Left colon (tissue), 2 donors: ENCODE data around the gene ITGAD. TPM values are rescaled to one million over a fixed set of nuclear protein-coding genes. Genes with fewer than 3 reads are reported as not detected.
"Not testable (repeated sequence)": the region's sequence is repeated elsewhere in the genome, so short reads cannot be mapped to it uniquely, and the experiment has no call there.

Experiments used
- ATAC-seq: fragments of 200-7000 bp; cut with Tn5 transposase; one replicate; pipeline ENCODE4 v1.9.1; 2020; ENCODE audit warnings: mild to moderate bottlenecking, moderate library complexity
- DNase-seq, 2 donors: peaks; one replicate each; pipeline ENCODE4 v3.0.0-alpha.2; 2020
- intact Hi-C, 2 donors: fragments of 100-400 bp; cut with DNase I in 1 of 2; cut with micrococcal nuclease in 1 of 2; formaldehyde crosslinking; loops; one replicate each; pipeline versions ENCODE4 v1.11.2 to v1.14.0; 2022; cut with DNase I, micrococcal nuclease
- total RNA-seq, 2 donors: library from RNA; stranded (reverse); fragmentation: NEBNext Ultra II Directional; extraction: Animal tissue kit (Norgen Biotek cat#: 25700); gene quantifications; one replicate each; pipeline ENCODE4 v1.2.1, GENCODE V29; 2021
- donor health status: DM: no; HTN: no; CAD: no.
- donor health status: DM: yes; HTN: yes; CAD: no.

Gene ITGAD
- total RNA-seq, 2 donors from 2014 or later = 0.11 TPM; not detected in 1

DNA sequence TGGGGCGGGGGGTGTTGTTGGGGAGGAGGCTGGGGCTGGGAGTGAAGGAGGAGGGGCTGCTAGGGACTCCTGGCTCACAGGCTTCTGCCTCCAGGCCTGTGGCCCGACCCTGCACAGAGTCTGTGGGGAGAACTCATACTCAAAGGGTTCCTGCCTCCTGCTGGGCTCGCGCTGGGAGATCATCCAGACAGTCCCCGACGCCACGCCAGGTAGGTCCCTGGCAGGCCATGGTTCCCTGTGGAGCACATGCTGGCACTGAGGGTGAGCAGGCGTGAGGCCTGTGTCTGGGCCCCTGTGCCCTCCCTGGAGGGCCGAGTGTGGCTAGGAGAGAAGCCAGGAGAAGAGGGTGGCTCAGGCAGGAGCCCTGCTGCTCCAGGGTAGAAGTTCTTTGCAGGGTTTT is 4.6 kb downstream of the ITGAD start:
- no peak for ATAC-seq
- intact Hi-C loops = no loop called here
- no peak for DNase-seq

DNA sequence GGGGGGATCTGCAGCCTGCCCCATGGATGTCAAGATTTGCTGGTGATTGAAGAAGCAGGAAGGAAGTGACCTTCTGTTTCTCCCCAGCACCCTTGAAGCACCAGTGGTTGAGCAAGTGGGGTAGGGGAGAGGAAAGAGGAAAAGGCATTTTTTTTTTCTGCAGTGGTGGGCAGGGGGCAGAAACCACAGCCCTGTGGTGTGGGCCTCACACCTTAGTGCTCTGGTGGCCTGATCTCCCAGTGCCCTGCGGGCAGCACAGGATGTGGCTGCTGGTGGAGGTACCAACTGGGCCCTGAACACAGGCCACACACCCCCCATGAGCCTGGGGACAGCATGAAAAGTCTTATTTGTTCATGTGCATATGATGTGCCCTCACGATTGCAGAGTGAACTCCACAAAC is 7.1 kb downstream of the ITGAD start:
- no peak for ATAC-seq
- DNase-seq = no peak
- intact Hi-C loops = no loop called here

- intact Hi-C loops = no loop called here
- no peak for DNase-seq
- ATAC-seq = no peak
Measured at GRCh38 chr16:31401436-31401835, 8.3 kb downstream of the ITGAD start.

DNA sequence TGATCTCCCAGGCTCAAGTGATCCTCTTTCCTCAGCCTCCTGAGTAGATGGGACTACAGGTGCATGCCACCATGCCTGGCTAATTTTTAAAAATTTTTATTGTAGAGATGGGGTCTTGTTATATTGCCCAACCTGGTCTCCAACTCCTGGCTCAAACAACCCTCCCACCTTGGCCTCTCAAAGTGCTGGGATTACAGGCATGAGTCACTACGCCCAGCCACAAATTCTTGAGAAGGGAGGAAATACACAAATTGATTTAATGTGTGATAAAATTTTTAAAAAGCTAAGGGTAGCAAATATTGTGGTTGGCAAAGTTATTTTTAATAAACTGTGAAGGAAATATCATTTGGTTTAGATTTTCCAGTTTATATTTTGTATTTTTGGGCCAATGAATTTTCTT is 9.6 kb downstream of the ITGAD start:
- intact Hi-C loops = no loop called here
- ATAC-seq = no peak
- no peak for DNase-seq

GRCh38 chr16:31403590-31404352 is 10.6 kb downstream of the ITGAD start:
- ATAC-seq (no peak), DNase-seq (no peak)
- intact Hi-C loops = no loop called here

- no peak for DNase-seq
- no peak for ATAC-seq
- intact Hi-C loops = no loop called here
Measured at GRCh38 chr16:31404353-31405064, 11.4 kb downstream of the ITGAD start.

DNA sequence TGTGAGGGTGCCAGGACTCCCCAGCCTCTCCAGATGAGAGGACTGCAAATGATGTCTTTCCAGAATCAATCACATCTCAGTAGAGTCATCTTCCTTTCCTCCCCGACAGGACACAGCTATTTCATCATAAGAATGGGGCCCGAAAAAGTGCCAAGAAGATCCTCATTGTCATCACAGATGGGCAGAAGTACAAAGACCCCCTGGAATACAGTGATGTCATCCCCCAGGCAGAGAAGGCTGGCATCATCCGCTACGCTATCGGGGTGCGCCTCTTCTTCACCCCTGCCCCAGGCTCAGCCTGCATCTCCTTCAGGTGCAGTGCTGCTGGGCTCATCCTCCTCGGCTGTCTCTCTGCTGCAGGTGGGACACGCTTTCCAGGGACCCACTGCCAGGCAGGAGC is 14.3 kb downstream of the ITGAD start:
- intact Hi-C loops = no loop called here
- ATAC-seq (no peak), DNase-seq (no peak)

- ATAC-seq (no peak), DNase-seq (no peak)
- intact Hi-C loops = no loop called here
Measured at GRCh38 chr16:31409433-31409832, 16.3 kb downstream of the ITGAD start.

DNA sequence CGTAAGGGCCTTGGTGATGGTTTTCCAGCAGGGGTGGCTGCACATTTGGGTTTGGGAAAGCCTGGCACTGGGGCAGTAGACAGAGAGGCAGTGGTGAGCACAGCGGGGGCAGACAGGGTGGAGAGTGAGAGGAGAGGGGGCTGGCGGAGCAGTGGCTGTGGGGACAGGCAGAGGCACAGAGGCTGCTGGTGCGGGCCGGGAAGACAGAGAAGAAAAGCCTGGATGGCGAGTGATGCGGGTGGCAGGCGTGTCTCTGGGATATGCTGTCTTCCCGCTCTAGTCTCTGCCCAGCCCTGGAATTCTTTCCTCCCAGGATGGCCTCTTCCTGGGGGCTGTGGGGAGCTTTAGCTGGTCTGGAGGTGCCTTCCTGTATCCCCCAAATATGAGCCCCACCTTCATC is 16.9 kb downstream of the ITGAD start:
- DNase-seq (no peak), ATAC-seq (no peak)
- intact Hi-C loops = no loop called here

GRCh38 chr16:31411024-31411844 is 18.1 kb downstream of the ITGAD start:
- intact Hi-C loops = no loop called here
- DNase-seq (no peak), ATAC-seq (no peak)

DNA sequence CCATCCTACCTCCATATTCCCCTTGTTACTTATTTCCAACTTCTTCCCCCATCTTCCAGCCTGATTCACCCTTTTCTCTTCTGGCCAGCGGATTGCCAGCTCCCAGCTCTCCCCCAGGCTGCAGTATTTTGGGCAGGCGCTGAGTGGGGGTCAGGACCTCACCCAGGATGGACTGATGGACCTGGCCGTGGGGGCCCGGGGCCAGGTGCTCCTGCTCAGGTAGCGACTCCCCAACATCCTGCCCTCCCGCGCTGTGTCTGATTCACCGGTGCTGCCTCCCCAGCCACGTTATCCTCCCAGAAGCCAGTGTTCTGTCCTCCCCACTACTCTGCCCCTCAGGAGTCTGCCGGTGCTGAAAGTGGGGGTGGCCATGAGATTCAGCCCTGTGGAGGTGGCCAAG is 19.6 kb downstream of the ITGAD start:
- ATAC-seq (no peak), DNase-seq (no peak)
- intact Hi-C loops = no loop called here

- DNase-seq (no peak), ATAC-seq (no peak)
- intact Hi-C loops = no loop called here
Measured at GRCh38 chr16:31413381-31413780, 20.2 kb downstream of the ITGAD start.

DNA sequence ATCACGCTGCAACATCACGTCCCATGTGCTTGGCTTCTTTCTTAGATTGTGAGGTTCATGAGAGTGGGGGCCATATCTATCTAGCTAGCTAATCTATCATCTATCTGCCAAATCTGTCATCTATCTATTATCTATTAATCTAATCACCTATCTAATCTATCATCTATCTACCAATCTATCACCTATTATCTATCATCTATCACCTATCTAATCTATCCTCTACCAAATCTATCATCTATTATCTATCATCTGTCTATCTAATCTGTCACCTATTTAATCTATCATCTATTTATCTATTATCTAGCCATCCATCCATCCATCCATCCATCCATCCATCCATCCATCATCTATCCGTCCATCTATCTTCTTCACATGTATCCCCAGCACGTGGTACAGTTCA is 20.8 kb downstream of the ITGAD start:
- intact Hi-C loops = no loop called here
- ATAC-seq (no peak), DNase-seq (no peak)

DNA sequence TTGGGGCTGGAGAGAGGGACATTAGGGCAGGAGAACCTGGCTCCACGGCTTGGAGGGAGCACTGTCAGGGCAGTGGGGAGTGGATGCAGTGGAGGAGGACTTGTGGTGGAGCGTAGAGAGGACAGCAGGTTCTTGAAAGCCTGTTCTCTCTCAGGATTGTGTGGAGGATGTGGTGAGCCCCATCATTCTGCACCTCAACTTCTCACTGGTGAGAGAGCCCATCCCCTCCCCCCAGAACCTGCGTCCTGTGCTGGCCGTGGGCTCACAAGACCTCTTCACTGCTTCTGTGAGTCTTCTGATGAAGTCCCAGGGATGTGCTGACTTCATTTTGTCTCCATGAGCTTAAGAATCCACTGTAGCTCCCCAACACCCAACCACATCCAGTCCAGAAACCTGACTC is 21.6 kb downstream of the ITGAD start:
- ATAC-seq = no peak
- DNase-seq = no peak
- intact Hi-C loops = no loop called here

DNA sequence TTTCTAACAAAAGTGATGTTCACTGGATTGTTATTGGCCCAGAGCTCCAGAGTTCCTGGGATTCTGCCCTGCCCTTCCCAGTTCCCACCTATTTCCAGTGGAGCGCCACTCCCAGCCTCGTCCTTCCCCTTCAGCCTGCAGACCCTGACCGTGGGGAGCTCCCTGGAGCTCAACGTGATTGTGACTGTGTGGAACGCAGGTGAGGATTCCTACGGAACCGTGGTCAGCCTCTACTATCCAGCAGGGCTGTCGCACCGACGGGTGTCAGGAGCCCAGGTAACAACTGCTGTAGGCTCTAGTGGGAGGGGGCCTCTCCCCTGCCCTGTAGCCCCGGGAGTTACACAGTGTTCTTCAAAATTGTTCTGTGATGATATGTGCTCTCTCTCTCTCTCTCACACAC is 23.2 kb downstream of the ITGAD start:
- intact Hi-C loops = no loop called here
- ATAC-seq (no peak), DNase-seq (no peak)

- ATAC-seq, DNase-seq, intact Hi-C loops: not testable (repeated sequence)
Measured at GRCh38 chr16:31417036-31417435, 23.9 kb downstream of the ITGAD start.

GRCh38 chr16:31417916-31418315 is 24.8 kb downstream of the ITGAD start:
- intact Hi-C loops = no loop called here
- ATAC-seq (no peak), DNase-seq (no peak)

DNA sequence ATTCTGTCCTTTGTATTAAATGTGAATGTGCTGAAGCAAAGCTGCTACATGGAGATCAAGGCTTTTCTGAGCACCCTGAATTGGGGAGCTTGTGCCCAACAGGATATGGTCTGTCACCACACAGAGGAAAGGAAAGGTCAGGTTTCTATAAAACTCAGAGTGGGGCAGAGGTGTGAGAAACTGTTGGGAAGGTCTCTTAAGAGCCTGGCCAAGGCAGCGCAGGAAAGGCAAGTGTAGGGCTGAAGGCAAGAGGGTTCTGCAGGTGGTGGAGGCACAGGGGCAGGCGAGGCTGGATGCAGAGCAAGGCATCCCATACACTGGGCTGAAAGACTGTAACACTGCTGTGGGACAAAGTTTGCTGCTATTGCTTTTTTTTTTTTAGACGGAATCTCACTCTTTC is 26.9 kb downstream of the ITGAD start:
- ATAC-seq = no peak
- intact Hi-C loops = no loop called here
- no peak for DNase-seq

DNA sequence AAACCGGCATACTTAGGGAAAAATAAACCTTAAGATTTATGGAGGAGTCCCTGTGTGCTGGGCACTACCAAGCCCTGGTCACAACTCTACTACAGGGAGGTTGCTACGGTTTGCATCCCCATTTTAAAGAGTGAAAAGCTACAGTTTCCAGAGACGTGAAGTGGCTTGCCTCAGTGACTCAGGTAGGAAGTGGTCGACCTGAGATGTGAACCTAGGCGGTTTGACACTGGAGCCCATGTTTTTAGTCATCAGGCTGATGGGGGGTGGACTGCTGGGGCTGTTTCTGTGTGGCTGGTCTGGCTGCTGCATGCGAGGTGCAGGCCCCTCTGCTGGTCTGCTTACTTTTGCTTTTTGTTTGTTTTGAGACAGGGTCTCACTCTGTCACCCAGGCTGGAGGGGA is 28.5 kb downstream of the ITGAD start:
- DNase-seq (no peak), ATAC-seq (no peak)
- intact Hi-C loops = no loop called here

DNA sequence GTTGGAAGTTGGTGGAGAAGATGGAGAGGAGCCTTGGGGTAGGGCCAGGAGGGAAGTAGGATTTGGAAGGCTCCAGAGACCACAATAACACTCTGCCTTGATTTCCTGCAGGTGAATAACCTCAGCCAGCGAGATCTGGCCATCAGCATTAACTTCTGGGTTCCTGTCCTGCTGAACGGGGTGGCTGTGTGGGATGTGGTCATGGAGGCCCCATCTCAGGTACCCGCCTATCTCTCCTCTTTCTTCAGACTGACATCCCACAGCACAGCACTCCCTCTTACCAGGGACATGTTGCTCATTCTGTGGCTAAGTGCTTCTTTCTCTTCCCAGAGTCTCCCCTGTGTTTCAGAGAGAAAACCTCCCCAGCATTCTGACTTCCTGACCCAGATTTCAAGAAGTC is 30.1 kb downstream of the ITGAD start:
- DNase-seq (no peak), ATAC-seq (no peak)
- intact Hi-C loops = no loop called here
